K562 (cell line): Measurements from ENCODE around the gene TAF1B. TPM values are rescaled to one million over a fixed set of nuclear protein-coding genes. Genes with fewer than 3 reads are reported as not detected.

Experiments used
- ATAC-seq: fragments of 200-7000 bp; cut with Tn5 transposase; 3 replicates; pipeline ENCODE4 v1.9.1; 2020; ENCODE audit warnings: moderate library complexity
- BruUV-seq: library from RNA; stranded (reverse); fragments of 400-500 nt; replicated peaks from 2 replicates; lab custom pipeline; 2021; lab: Mats Ljungman, UMichigan
- CTCF ChIA-PET: fragments of 300-600 bp; formaldehyde crosslinking; extraction: SDS; loops from one replicate; lab custom pipeline; 2021; ENCODE audit warnings: low intra/inter-chr PET ratio; lab: Yijun Ruan, JAX
- POLR2A ChIA-PET: fragments of 300-600, 350-650 bp; sonication (Branson Sonifier 250); formaldehyde crosslinking; extraction: SDS; loops from one replicate; lab custom pipeline; 2021; ENCODE audit warnings: antibody characterized with exemption, inconsistent platforms; lab: Yijun Ruan, JAX
- DNase-seq, 4 experiments: peaks; one replicate each; pipeline versions ENCODE4 v3.0.0 to v3.0.0-alpha.2; 2011 to 2018; ENCODE audit warnings: low spot score in 3 of 4, mixed read lengths in 3 of 4; ENCODE audit errors: extremely low read depth in 1 of 4
- FAIRE-seq: peaks from 2 replicates; lab custom pipeline; 2011; peaks lifted over from hg19 to GRCh38; lab: Jason Lieb, UNC
- H2AFZ ChIP-seq: 2 replicates; pipeline ENCODE4 v1.6.0; 2011; ENCODE audit warnings: low read depth, low read length, control low read depth, inconsistent platforms
- H3K27ac ChIP-seq: fragments of 200-600 bp; 3 replicates; pipeline ENCODE4 v1.8.0; 2011; ENCODE audit warnings: low read depth, mild to moderate bottlenecking, control low read depth, inconsistent platforms, low read length, moderate library complexity, mixed read lengths; ENCODE audit errors: extremely low read depth
- H3K27me3 ChIP-seq, 2 experiments: fragments of 300-600 bp in 1 of 2; 2 replicates in 1 of 2; 3 replicates in 1 of 2; pipeline versions ENCODE4 v1.6.0 to v1.8.0; 2011; ENCODE audit warnings: inconsistent platforms in 2 of 2, low read length in 2 of 2, mild to moderate bottlenecking in 1 of 2, mixed read lengths in 1 of 2, moderate library complexity in 1 of 2; ENCODE audit not compliant: control insufficient read depth in 2 of 2, insufficient read depth in 2 of 2
- H3K36me3 ChIP-seq: fragments of 300-600 bp; 3 replicates; pipeline ENCODE4 v1.8.0; 2011; ENCODE audit warnings: mild to moderate bottlenecking, low read length, inconsistent platforms; ENCODE audit not compliant: control insufficient read depth, insufficient read depth
- H3K4me1 ChIP-seq, 2 experiments: fragments of 200-600 bp in 1 of 2; replicated peaks in 1 of 2; 2 replicates in 1 of 2; 3 replicates in 1 of 2; pipeline versions ENCODE4 v1.5.1 to v1.8.0; 2011; ENCODE audit warnings: inconsistent platforms in 2 of 2, low read length in 2 of 2, mild to moderate bottlenecking in 1 of 2, mixed read lengths in 1 of 2, moderate library complexity in 1 of 2; ENCODE audit not compliant: control insufficient read depth in 2 of 2, insufficient read depth in 2 of 2
- H3K4me2 ChIP-seq: 2 replicates; pipeline ENCODE4 v1.6.1; 2011; ENCODE audit warnings: low read length, control low read depth, inconsistent platforms, mixed read lengths; ENCODE audit not compliant: insufficient read depth
- H3K4me3 ChIP-seq: fragments of 200-600 bp; sonication (generic), shearing (Covaris generic); 2 replicates; pipeline ENCODE4 v1.5.1; 2016; ENCODE audit warnings: control low read depth, inconsistent platforms
- H3K79me2 ChIP-seq: fragments of 200-600 bp; 3 replicates; pipeline ENCODE4 v1.8.0; 2011; ENCODE audit warnings: low read length, inconsistent platforms; ENCODE audit not compliant: control insufficient read depth, insufficient read depth
- H3K9ac ChIP-seq, 2 experiments: 2 replicates each; pipeline versions ENCODE4 v1.6.0 to v1.6.1; 2011; ENCODE audit warnings: low read depth in 2 of 2, low read length in 2 of 2, control low read depth in 1 of 2, inconsistent platforms in 1 of 2, mild to moderate bottlenecking in 1 of 2, mixed read lengths in 1 of 2; ENCODE audit not compliant: insufficient read depth in 1 of 2
- H3K9me1 ChIP-seq: one replicate; pipeline ENCODE4 v1.6.0; 2011; ENCODE audit warnings: inconsistent platforms, mild to moderate bottlenecking, low read length, moderate library complexity; ENCODE audit not compliant: control insufficient read depth, insufficient read depth
- H3K9me3 ChIP-seq: replicated peaks from 2 replicates; pipeline ENCODE4 v1.5.1; 2011; ENCODE audit warnings: low read depth, low read length, inconsistent platforms; ENCODE audit not compliant: control insufficient read depth, insufficient read depth
- H4K20me1 ChIP-seq: replicated peaks from 2 replicates; pipeline ENCODE4 v1.6.1; 2011; ENCODE audit warnings: low read length, inconsistent platforms, mixed read lengths; ENCODE audit not compliant: control insufficient read depth, insufficient read depth
- ARID2 ChIP-seq: fragments of 450-650 bp; IDR thresholded peaks from 2 replicates; pipeline ENCODE4 v1.6.1; 2017; ENCODE audit warnings: antibody characterized with exemption, mild to moderate bottlenecking
- KLF16 ChIP-seq: IDR thresholded peaks from 2 replicates; pipeline ENCODE4 v1.6.1; 2016; ENCODE audit warnings: antibody characterized with exemption
- MTA1 ChIP-seq: fragments of 450-650 bp; IDR thresholded peaks from 2 replicates; pipeline ENCODE4 v1.6.1; 2017; ENCODE audit warnings: borderline replicate concordance
- NR3C1 ChIP-seq: sonication (generic); formaldehyde crosslinking; IDR thresholded peaks from 2 replicates; pipeline ENCODE4 v1.8.1; 2022; ENCODE audit warnings: missing genetic modification reagents
- SRF ChIP-seq, 2 experiments: fragments of 250-450, 450-650 bp in 1 of 2; sonication (Bioruptor Pico) in 1 of 2; sonication (generic) in 1 of 2; formaldehyde crosslinking; IDR thresholded peaks; 2 replicates each; pipeline versions ENCODE4 v1.5.0 to v1.5.1; 2020 to 2022; ENCODE audit warnings: mild to moderate bottlenecking in 1 of 2, missing genetic modification reagents in 1 of 2
- TFAM ChIP-seq: fragments of 250-450 bp; sonication (Bioruptor Pico); conservative IDR thresholded peaks from 2 replicates; pipeline ENCODE4 v1.5.0; 2021; ENCODE audit warnings: mild to moderate bottlenecking, moderate library complexity
- WHSC1 ChIP-seq: IDR thresholded peaks from one replicate; pipeline ENCODE4 v1.6.1; 2012; ENCODE audit warnings: low read length, control low read depth, inconsistent platforms
- ZBTB1 ChIP-seq: sonication (generic); formaldehyde crosslinking; IDR thresholded peaks from 2 replicates; pipeline ENCODE4 v1.8.1; 2023; ENCODE audit warnings: missing genetic modification reagents, low read depth, mild to moderate bottlenecking, borderline replicate concordance
- ZFP1 ChIP-seq: fragments of 450-650 bp; formaldehyde crosslinking; IDR thresholded peaks from 2 replicates; pipeline ENCODE4 v1.4.0; 2020; ENCODE audit warnings: mild to moderate bottlenecking, mixed read lengths
- ZNF121 ChIP-seq: sonication (generic); formaldehyde crosslinking; conservative IDR thresholded peaks from 2 replicates; pipeline ENCODE4 v1.8.0; 2022; ENCODE audit warnings: missing genetic modification reagents
- ZNF57 ChIP-seq: fragments of 450-650 bp; formaldehyde crosslinking; IDR thresholded peaks from 2 replicates; pipeline ENCODE4 v1.4.0; 2020; ENCODE audit warnings: mild to moderate bottlenecking, moderate library complexity
- ZNF696 ChIP-seq: fragments of 250-450 bp; sonication (Bioruptor Pico); conservative IDR thresholded peaks from 2 replicates; pipeline ENCODE4 v1.4.0; 2020; ENCODE audit warnings: mild to moderate bottlenecking, moderate library complexity
- ZNF778 ChIP-seq: fragments of 450-650 bp; formaldehyde crosslinking; IDR thresholded peaks from 2 replicates; pipeline ENCODE4 v1.4.0; 2020; ENCODE audit warnings: mild to moderate bottlenecking, moderate library complexity
- WGBS: fragments of 100-300 bp; shearing (Covaris generic); methylation state at CpG from one replicate; pipeline ENCODE4 v1.1.6; 2016; ENCODE audit warnings: low coverage, mixed read lengths; ENCODE audit not compliant: insufficient coverage; ENCODE audit errors: missing lambda C conversion rate; 5-methylcytosine and 5-hydroxymethylcytosine counted together
- in situ Hi-C: fragments of 300-500 bp; cut with MboI; formaldehyde crosslinking; loops from 4 replicates; pipeline ENCODE4 v1.15.0; 2018; ENCODE audit warnings: inconsistent platforms, mixed read lengths
- intact Hi-C: fragments of 100-400 bp; cut with micrococcal nuclease; formaldehyde crosslinking; loops from 2 replicates; pipeline ENCODE4 v1.14.2; 2022
- polyA plus RNA-seq, 8 experiments: library from polyadenylated mRNA; depleted of rRNA in 4 of 8; stranded (reverse) in 5 of 8; unstranded in 3 of 8; fragments of >200 nt; fragmentation: Nextera tagmentation in 2 of 8; fragmentation: Illumina TruSeq in 1 of 8; extraction: Ambion mirVana in 2 of 8; extraction: Trizol in 1 of 8; gene quantifications; 2 replicates each; pipeline versions ENCODE4 v1.2.1 to v1.2.3, GENCODE V29; 2011 to 2014; ENCODE audit warnings: inconsistent platforms in 1 of 8, missing spikeins in 1 of 8
- total RNA-seq, 7 experiments: library from RNA; depleted of rRNA in 6 of 7; stranded (reverse); fragments of >200 nt in 6 of 7; fragmentation: Illumina TruSeq in 2 of 7; extraction: Trizol in 2 of 7; gene quantifications; 2 replicates each; pipeline versions ENCODE4 v1.2.1 to v1.2.3, GENCODE V29; 2011 to 2021; ENCODE audit warnings: low replicate concordance in 1 of 7
- TF ChIP-seq, protein P1 (sequence below): sonication (generic); formaldehyde crosslinking; IDR thresholded peaks from 2 replicates; pipeline ENCODE4 v1.8.0; 2023; ENCODE audit warnings: missing genetic modification reagents, mild to moderate bottlenecking, borderline replicate concordance
- TF ChIP-seq, protein P2 (sequence below): fragments of 200-800 bp; sonication (Bioruptor generic); IDR thresholded peaks from 2 replicates; pipeline ENCODE4 v1.6.1; 2017; ENCODE audit warnings: missing genetic modification characterization, missing compliant biosample characterization

TAF1B gene
- total and polyA plus RNA-seq, 9 of the 15 experiments (the other 6 are each of a cell fraction or from before 2014, with no cell fraction given): 8.8 to 25.1 (median 17.3) TPM

DNA sequence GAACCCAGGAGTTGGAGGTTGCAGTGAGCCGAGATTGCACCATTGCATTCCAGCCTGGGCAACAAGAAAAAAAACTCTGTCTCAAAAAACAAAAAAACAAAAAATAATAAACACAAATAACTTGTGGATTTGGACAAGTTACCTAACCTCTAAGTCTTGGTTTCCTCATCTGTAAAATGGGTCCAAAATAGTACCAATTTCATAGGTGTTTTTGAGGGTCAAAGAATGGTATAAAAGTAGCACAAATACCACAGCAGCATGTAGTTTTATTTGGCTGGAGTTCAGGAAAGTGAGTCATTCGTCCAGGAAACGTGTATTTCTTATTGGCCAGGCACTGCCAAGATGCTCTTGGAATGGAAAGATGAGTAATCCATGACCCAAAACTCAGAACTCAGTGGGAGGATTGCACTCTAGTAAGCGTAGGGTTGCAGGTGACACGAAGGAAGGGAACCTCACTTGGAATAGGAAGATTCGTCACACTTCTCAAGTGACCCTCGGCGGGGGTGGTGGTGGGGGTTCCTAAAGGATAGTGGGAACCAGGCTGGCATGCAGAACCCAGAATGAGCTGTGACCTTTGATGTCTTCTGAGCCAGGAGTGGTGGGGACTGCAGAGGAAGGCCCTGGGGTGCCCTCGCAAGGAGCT lies 132.7 kb downstream of the TAF1B start (continued):
- TF ChIP-seq, protein P1, sequence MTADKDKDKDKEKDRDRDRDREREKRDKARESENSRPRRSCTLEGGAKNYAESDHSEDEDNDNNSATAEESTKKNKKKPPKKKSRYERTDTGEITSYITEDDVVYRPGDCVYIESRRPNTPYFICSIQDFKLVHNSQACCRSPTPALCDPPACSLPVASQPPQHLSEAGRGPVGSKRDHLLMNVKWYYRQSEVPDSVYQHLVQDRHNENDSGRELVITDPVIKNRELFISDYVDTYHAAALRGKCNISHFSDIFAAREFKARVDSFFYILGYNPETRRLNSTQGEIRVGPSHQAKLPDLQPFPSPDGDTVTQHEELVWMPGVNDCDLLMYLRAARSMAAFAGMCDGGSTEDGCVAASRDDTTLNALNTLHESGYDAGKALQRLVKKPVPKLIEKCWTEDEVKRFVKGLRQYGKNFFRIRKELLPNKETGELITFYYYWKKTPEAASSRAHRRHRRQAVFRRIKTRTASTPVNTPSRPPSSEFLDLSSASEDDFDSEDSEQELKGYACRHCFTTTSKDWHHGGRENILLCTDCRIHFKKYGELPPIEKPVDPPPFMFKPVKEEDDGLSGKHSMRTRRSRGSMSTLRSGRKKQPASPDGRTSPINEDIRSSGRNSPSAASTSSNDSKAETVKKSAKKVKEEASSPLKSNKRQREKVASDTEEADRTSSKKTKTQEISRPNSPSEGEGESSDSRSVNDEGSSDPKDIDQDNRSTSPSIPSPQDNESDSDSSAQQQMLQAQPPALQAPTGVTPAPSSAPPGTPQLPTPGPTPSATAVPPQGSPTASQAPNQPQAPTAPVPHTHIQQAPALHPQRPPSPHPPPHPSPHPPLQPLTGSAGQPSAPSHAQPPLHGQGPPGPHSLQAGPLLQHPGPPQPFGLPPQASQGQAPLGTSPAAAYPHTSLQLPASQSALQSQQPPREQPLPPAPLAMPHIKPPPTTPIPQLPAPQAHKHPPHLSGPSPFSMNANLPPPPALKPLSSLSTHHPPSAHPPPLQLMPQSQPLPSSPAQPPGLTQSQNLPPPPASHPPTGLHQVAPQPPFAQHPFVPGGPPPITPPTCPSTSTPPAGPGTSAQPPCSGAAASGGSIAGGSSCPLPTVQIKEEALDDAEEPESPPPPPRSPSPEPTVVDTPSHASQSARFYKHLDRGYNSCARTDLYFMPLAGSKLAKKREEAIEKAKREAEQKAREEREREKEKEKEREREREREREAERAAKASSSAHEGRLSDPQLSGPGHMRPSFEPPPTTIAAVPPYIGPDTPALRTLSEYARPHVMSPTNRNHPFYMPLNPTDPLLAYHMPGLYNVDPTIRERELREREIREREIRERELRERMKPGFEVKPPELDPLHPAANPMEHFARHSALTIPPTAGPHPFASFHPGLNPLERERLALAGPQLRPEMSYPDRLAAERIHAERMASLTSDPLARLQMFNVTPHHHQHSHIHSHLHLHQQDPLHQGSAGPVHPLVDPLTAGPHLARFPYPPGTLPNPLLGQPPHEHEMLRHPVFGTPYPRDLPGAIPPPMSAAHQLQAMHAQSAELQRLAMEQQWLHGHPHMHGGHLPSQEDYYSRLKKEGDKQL (CRISPR knock-in tag): no peak
- no peak for TF ChIP-seq KLF16
- TF ChIP-seq, all 486 proteins: peak for 16

DNA sequence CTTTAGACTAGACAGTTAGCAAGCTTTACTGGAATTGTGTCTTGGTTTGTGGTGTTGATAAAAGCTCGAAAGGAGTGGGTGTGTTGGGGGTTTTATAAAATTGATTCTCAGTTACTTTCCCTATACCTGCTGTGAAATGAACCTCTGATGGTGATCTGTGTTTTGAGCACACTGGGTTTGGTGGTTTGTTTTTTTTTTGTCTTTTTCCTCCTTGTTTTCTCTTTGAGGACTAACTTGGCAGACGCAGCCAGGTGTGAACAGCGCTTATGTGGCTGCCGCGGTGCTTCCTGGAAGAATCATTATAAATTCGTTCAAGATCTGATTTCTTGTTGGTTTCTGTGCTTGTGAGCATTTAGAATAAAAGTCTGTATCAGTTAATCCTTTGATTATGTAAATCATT lies 136.7 kb downstream of the TAF1B start:
- in situ Hi-C loops (no loop called here), intact Hi-C loops (no loop called here)
- no peak overlapping the region for H2AFZ ChIP-seq
- no TSS peak for BruUV-seq
- FAIRE-seq (no peak), ATAC-seq (no peak), DNase-seq (no peak)
- H3K36me3 ChIP-seq: peaks cover 3% of the 10 kb centered on the region; the same call in 1 of the 3 replicates
- H3K27ac ChIP-seq: no peak overlapping the region
- no peak overlapping the region for H3K4me2 ChIP-seq
- H3K9me3 ChIP-seq: no peaks in the 10 kb centered on the region; the same call in 1 of the 2 replicates
- no peaks in the 10 kb centered on the region for H3K27me3 ChIP-seq
- CTCF ChIA-PET: no interaction called here
- WGBS: 68% methylated on average over 6 of the region's 6 CpGs
- no peaks in the 10 kb centered on the region for H4K20me1 ChIP-seq
- no peak overlapping the region for H3K9ac ChIP-seq
- H3K4me1 ChIP-seq: peaks cover 7 to 8% of the 10 kb centered on the region in 2 experiments; a peak in 3 of 5 replicates
- POLR2A ChIA-PET: no interaction called here
- no peaks in the 10 kb centered on the region for H3K9me1 ChIP-seq
- no peaks in the 10 kb centered on the region for H3K79me2 ChIP-seq
- H3K4me3 ChIP-seq: no peak overlapping the region
- TF ChIP-seq TFAM (CRISPR knock-in tag): no peak
- TF ChIP-seq SRF (CRISPR knock-in tag; IDR thresholded peaks at IDR 0.05): no peak
- no peak for TF ChIP-seq ZBTB1 (CRISPR knock-in tag)
- no peak for TF ChIP-seq ZFP1 (CRISPR knock-in tag)
- TF ChIP-seq MTA1: no peak
- TF ChIP-seq ZNF121 (CRISPR knock-in tag): no peak
- TF ChIP-seq ZNF57 (CRISPR knock-in tag): no peak
- TF ChIP-seq, protein P2, sequence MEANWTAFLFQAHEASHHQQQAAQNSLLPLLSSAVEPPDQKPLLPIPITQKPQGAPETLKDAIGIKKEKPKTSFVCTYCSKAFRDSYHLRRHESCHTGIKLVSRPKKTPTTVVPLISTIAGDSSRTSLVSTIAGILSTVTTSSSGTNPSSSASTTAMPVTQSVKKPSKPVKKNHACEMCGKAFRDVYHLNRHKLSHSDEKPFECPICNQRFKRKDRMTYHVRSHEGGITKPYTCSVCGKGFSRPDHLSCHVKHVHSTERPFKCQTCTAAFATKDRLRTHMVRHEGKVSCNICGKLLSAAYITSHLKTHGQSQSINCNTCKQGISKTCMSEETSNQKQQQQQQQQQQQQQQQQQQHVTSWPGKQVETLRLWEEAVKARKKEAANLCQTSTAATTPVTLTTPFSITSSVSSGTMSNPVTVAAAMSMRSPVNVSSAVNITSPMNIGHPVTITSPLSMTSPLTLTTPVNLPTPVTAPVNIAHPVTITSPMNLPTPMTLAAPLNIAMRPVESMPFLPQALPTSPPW (CRISPR knock-in tag): no peak
- TF ChIP-seq WHSC1: no peak
- no peak for TF ChIP-seq ZNF778 (CRISPR knock-in tag)
- TF ChIP-seq NR3C1: no peak
- no peak for TF ChIP-seq ZNF696 (CRISPR knock-in tag)
- no peak for TF ChIP-seq ARID2
